ENCODE data around the gene RYR2. TPM values are rescaled to one million over a fixed set of nuclear protein-coding genes. Genes with fewer than 3 reads are reported as not detected.

The RYR2 gene
- polyA plus RNA-seq, 2 of the 4 experiments (the other 2 are of a cell fraction), result 0.06 TPM; not detected in 1

- Histone ChIP-seq H3K4me1 (no peaks in the 10 kb centered on the region), H3K9me3 (no peaks in the 10 kb centered on the region), H3K4me2 (no peak overlapping the region), H3K27ac (no peak overlapping the region), H3K4me3 (no peak overlapping the region)
- no peak for ATAC-seq
- ChIA-PET POLR2A (no interaction called here), CTCF (no interaction called here)
- no peak for TF ChIP-seq NFE2L2 (conservative IDR thresholded peaks at IDR 0.05; ENCODE audit: low read length)
- no peak for TF ChIP-seq EHF (CRISPR knock-in tag; IDR thresholded peaks at IDR 0.05)
- no peak for TF ChIP-seq BHLHE40 (IDR thresholded peaks at IDR 0.05; ENCODE audit: low read depth, low read length)
- TF ChIP-seq POLR2A (IDR thresholded peaks at IDR 0.05; ENCODE audit: low read length), result no peak
- TF ChIP-seq NR3C1 (IDR thresholded peaks at IDR 0.05), result no peak
- no peak for TF ChIP-seq E2F6 (IDR thresholded peaks at IDR 0.05; ENCODE audit: borderline replicate concordance, low read depth)
- TF ChIP-seq MAFK (IDR thresholded peaks at IDR 0.05; ENCODE audit: partially characterized antibody), result no peak
- TF ChIP-seq SREBF2 (IDR thresholded peaks at IDR 0.05), result no peak
- no peak for TF ChIP-seq HOXA7 (CRISPR knock-in tag; IDR thresholded peaks at IDR 0.05)
- TF ChIP-seq FOSB (CRISPR knock-in tag; IDR thresholded peaks at IDR 0.05), result no peak
- TF ChIP-seq POLR2AphosphoS2 (conservative IDR thresholded peaks at IDR 0.05; ENCODE audit: low read length), result no peak
- TF ChIP-seq CHD4 (IDR thresholded peaks at IDR 0.05; ENCODE audit: borderline replicate concordance), result no peak
- TF ChIP-seq MAZ (IDR thresholded peaks at IDR 0.05; ENCODE audit: borderline replicate concordance, low read depth, low read length), result no peak
- TF ChIP-seq FOXS1 (CRISPR knock-in tag; IDR thresholded peaks at IDR 0.05), result no peak
- no peak for TF ChIP-seq KDM5A (IDR thresholded peaks at IDR 0.05)
- TF ChIP-seq TFCP2L1 (CRISPR knock-in tag; IDR thresholded peaks at IDR 0.05), result no peak
- no peak for TF ChIP-seq RAD21 (conservative IDR thresholded peaks at IDR 0.05 in 1 of 2, IDR thresholded peaks at IDR 0.05 in 1 of 2)
- TF ChIP-seq USF2 (IDR thresholded peaks at IDR 0.05), result no peak
- DNase-seq (ENCODE audit: low read depth in 1 of 2, low spot score in 1 of 2), result no peak
- no peak for FAIRE-seq
- WGBS (ENCODE audit: missing lambda C conversion rate), result 15% methylated on average over 5 of the region's 5 CpGs
These were observed 622.4 kb downstream of the RYR2 start for GRCh38 chr1:237664348-237664747.

GRCh38 chr1:237670302-237670701 is 628.3 kb downstream of the RYR2 start:
- ChIA-PET CTCF (no interaction called here), POLR2A (no interaction called here)
- Histone ChIP-seq H3K9me3 (no peaks in the 10 kb centered on the region), H3K4me1 (no peaks in the 10 kb centered on the region), H3K27ac (no peak overlapping the region), H3K4me2 (no peak overlapping the region), H3K4me3 (no peak overlapping the region)
- no peak for FAIRE-seq
- DNase-seq (ENCODE audit: low read depth in 1 of 2, low spot score in 1 of 2), result no peak
- WGBS (ENCODE audit: missing lambda C conversion rate), result no CpG with 5 or more reads among the region's 1 CpG
- ATAC-seq, result no peak
- TF ChIP-seq HEYL (CRISPR knock-in tag; IDR thresholded peaks at IDR 0.05), result no peak
- TF ChIP-seq USF2 (IDR thresholded peaks at IDR 0.05), result no peak
- TF ChIP-seq KDM1A (IDR thresholded peaks at IDR 0.05; ENCODE audit: low read depth), result no peak
- TF ChIP-seq RARB (CRISPR knock-in tag; IDR thresholded peaks at IDR 0.05), result no peak

- no peak for DNase-seq (ENCODE audit: low read depth in 1 of 2, low spot score in 1 of 2)
- CTCF ChIA-PET, result no interaction called here
- no peak for TF ChIP-seq SMC3 (IDR thresholded peaks at IDR 0.05)
- no peak for TF ChIP-seq FOSL2 (IDR thresholded peaks at IDR 0.05)
- TF ChIP-seq FOSL2 (CRISPR knock-in tag; IDR thresholded peaks at IDR 0.05), result no peak
- no peak for TF ChIP-seq HOXB5 (CRISPR knock-in tag; IDR thresholded peaks at IDR 0.05)
- no peak for TF ChIP-seq KDM5A (IDR thresholded peaks at IDR 0.05)
- TF ChIP-seq NPAS2 (CRISPR knock-in tag; IDR thresholded peaks at IDR 0.05; ENCODE audit: borderline replicate concordance), result no peak
- no peak for TF ChIP-seq GATA3 (IDR thresholded peaks at IDR 0.05; ENCODE audit: borderline replicate concordance)
- TF ChIP-seq CBX8 (IDR thresholded peaks at IDR 0.05), result no peak
- no peak for TF ChIP-seq PBX3 (IDR thresholded peaks at IDR 0.05)
- no peak for TF ChIP-seq HOXB13 (CRISPR knock-in tag; IDR thresholded peaks at IDR 0.05; ENCODE audit: low read depth)
- TF ChIP-seq POLR2A (IDR thresholded peaks at IDR 0.05; ENCODE audit: low read length), result no peak
- no peak for TF ChIP-seq ZFP36 (IDR thresholded peaks at IDR 0.05; ENCODE audit: borderline replicate concordance, partially characterized antibody)
- TF ChIP-seq RAD21 (conservative IDR thresholded peaks at IDR 0.05 in 1 of 2, IDR thresholded peaks at IDR 0.05 in 1 of 2), result no peak
- no peak for TF ChIP-seq CEBPB (IDR thresholded peaks at IDR 0.05)
- ATAC-seq, result no peak
- Histone ChIP-seq H3K9me3 (no peaks in the 10 kb centered on the region), H3K4me1 (no peaks in the 10 kb centered on the region), H3K4me2 (no peak overlapping the region), H3K27ac (no peak overlapping the region), H3K4me3 (no peak overlapping the region)
- no peak for FAIRE-seq
- WGBS (ENCODE audit: missing lambda C conversion rate), result 21% methylated on average over 4 of the region's 4 CpGs
- POLR2A ChIA-PET, result no interaction called here
These were observed 629.3 kb downstream of the RYR2 start for GRCh38 chr1:237671262-237671661.

All from A549 (cell line).